B cell (primary cell): ENCODE measurements around the gene PLSCR3. TPM values are rescaled to one million over a fixed set of nuclear protein-coding genes. Genes with fewer than 3 reads are reported as not detected.

Experiments used
- ATAC-seq: fragments of 200-7000 bp; cut with Tn5 transposase; one replicate; pipeline ENCODE4 v1.10.0; 2021; ENCODE audit warnings: low read depth, mild to moderate bottlenecking, moderate number of reproducible peaks, moderate library complexity
- CTCF ChIA-PET: fragments of 350-600 bp; sonication (Branson Sonifier 250); formaldehyde crosslinking; loops from one replicate; lab custom pipeline; 2021; ENCODE audit warnings: antibody characterized with exemption, inconsistent platforms; lab: Charles Lee
- POLR2A ChIA-PET: fragments of 350-600 bp; sonication (Branson Sonifier 250); formaldehyde crosslinking; loops from one replicate; lab custom pipeline; 2021; ENCODE audit warnings: antibody characterized with exemption; lab: Charles Lee
- DNase-seq: peaks from one replicate; pipeline ENCODE4 v3.0.0; 2013
- H2AFZ ChIP-seq: 2 replicates; pipeline ENCODE4 v1.6.1; 2012; ENCODE audit warnings: mild to moderate bottlenecking, low read depth, low read length; ENCODE audit not compliant: insufficient read depth, poor library complexity, severe bottlenecking
- H3K27ac ChIP-seq, 2 donors: 1 replicate in 1 of 2; 2 replicates in 1 of 2; pipeline ENCODE4 v1.5.1; 2012 to 2013; ENCODE audit warnings: low read length in 2 of 2, mild to moderate bottlenecking in 2 of 2, moderate library complexity in 1 of 2
- H3K27me3 ChIP-seq, 4 experiments: fragments of 200-600 bp in 1 of 4; sonication (generic) in 1 of 4; replicated peaks in 1 of 4; 1 replicate in 2 of 4; 2 replicates in 2 of 4; pipeline versions ENCODE4 v1.6.1 to v1.7.0; 2013 to 2016; ENCODE audit warnings: low read length in 3 of 4, mild to moderate bottlenecking in 2 of 4, mixed read lengths in 1 of 4, moderate library complexity in 1 of 4; ENCODE audit not compliant: insufficient read depth in 4 of 4, control insufficient read depth in 3 of 4; ENCODE audit errors: control extremely low read depth in 1 of 4
- H3K36me3 ChIP-seq, 2 experiments: replicated peaks in 1 of 2; 1 replicate in 1 of 2; 2 replicates in 1 of 2; pipeline versions ENCODE4 v1.6.1 to v1.7.1; 2013; ENCODE audit warnings: low read length in 1 of 2; ENCODE audit not compliant: insufficient read depth in 2 of 2, control insufficient read depth in 1 of 2; ENCODE audit errors: control extremely low read depth in 1 of 2, extremely low read depth in 1 of 2
- H3K4me1 ChIP-seq, 2 donors: fragments of 200-600 bp in 1 of 2; sonication (generic) in 1 of 2; 1 replicate in 1 of 2; 2 replicates in 1 of 2; pipeline versions ENCODE4 v1.5.1 to v1.6.1; 2013 to 2017; ENCODE audit warnings: low read length in 2 of 2; ENCODE audit not compliant: control insufficient read depth in 2 of 2, insufficient read depth in 2 of 2
- H3K4me2 ChIP-seq: replicated peaks from 2 replicates; pipeline ENCODE3; 2012; ENCODE audit warnings: mild to moderate bottlenecking, low read depth, low read length; ENCODE audit not compliant: poor library complexity, severe bottlenecking
- H3K4me3 ChIP-seq, 5 experiments: fragments of 200-600 bp in 1 of 5; sonication (generic) in 1 of 5; 1 replicate in 3 of 5; 2 replicates in 2 of 5; pipeline versions ENCODE4 v1.5.1 to v1.7.0; 2011 to 2016; ENCODE audit warnings: low read length in 4 of 5, mild to moderate bottlenecking in 4 of 5, low read depth in 2 of 5, control low read depth in 1 of 5, moderate library complexity in 1 of 5; ENCODE audit not compliant: insufficient read depth in 1 of 5; ENCODE audit errors: control extremely low read depth in 1 of 5, extremely low read depth in 1 of 5
- H3K79me2 ChIP-seq: fragments of 200-600 bp; sonication (generic); one replicate; pipeline ENCODE4 v1.6.0; 2016; ENCODE audit warnings: low read length; ENCODE audit not compliant: control insufficient read depth, insufficient read depth
- H3K9ac ChIP-seq: fragments of 200-600 bp; sonication (generic); 2 replicates; pipeline ENCODE4 v1.6.1; 2017; ENCODE audit warnings: mild to moderate bottlenecking, low read length, moderate library complexity
- H3K9me3 ChIP-seq, 3 donors: one replicate each; pipeline versions ENCODE4 v1.6.1 to v1.7.1; 2013; ENCODE audit warnings: low read length in 2 of 3; ENCODE audit not compliant: control insufficient read depth in 2 of 3, insufficient read depth in 1 of 3; ENCODE audit errors: control extremely low read depth in 1 of 3
- H4K20me1 ChIP-seq: 2 replicates; pipeline ENCODE4 v1.6.0; 2012; ENCODE audit warnings: mild to moderate bottlenecking, low read length; ENCODE audit not compliant: insufficient read depth, control insufficient read depth, poor library complexity, severe bottlenecking
- H3K27ac Mint-ChIP-seq: one replicate; pipeline ENCODE4 v1.8.0; 2021; ENCODE audit warnings: mixed read lengths
- H3K27me3 Mint-ChIP-seq: one replicate; pipeline ENCODE4 v1.8.0; 2021; ENCODE audit warnings: mixed read lengths
- H3K4me1 Mint-ChIP-seq: one replicate; pipeline ENCODE4 v1.8.0; 2021; ENCODE audit warnings: mixed read lengths
- H3K4me3 Mint-ChIP-seq: one replicate; pipeline ENCODE4 v1.8.0; 2021; ENCODE audit warnings: mixed read lengths
- H3K9me3 Mint-ChIP-seq: one replicate; pipeline ENCODE4 v1.8.0; 2022; ENCODE audit warnings: mixed read lengths; ENCODE audit not compliant: insufficient read depth
- CTCF ChIP-seq: fragments of 200-600 bp; IDR thresholded peaks from one replicate; pipeline ENCODE4 v1.8.0; 2022; ENCODE audit warnings: antibody characterized with exemption, mild to moderate bottlenecking
- EZH2 ChIP-seq: IDR thresholded peaks from 2 replicates; pipeline ENCODE4 v1.6.1; 2012; ENCODE audit warnings: borderline replicate concordance, low read depth, mild to moderate bottlenecking, moderate library complexity, low read length; ENCODE audit not compliant: insufficient read depth, poor library complexity, severe bottlenecking
- WGBS: methylation state at CpG from one replicate; pipeline ENCODE4 v1.1.5; 2013; ENCODE audit warnings: missing lambda C conversion rate; ENCODE audit not compliant: insufficient coverage; 5-methylcytosine and 5-hydroxymethylcytosine counted together
- intact Hi-C: fragments of 100-400 bp; cut with micrococcal nuclease; formaldehyde crosslinking; loops from one replicate; pipeline ENCODE4 v1.10.0; 2022
- polyA plus RNA-seq: library from polyadenylated mRNA; depleted of rRNA; stranded (reverse); fragments of >200 nt; gene quantifications from 2 replicates; pipeline ENCODE4 v1.2.3, GENCODE V29; 2012
- total RNA-seq, 2 donors: library from RNA; stranded (reverse); fragments of 120-200 nt in 1 of 2; gene quantifications; 1 replicate in 1 of 2; 2 replicates in 1 of 2; pipeline versions ENCODE4 v1.2.3 to v1.2.4, GENCODE V29; 2013 to 2022

Gene PLSCR3
- total and polyA plus RNA-seq, 2 donors (not counting 1 experiment from before 2014, with no cell fraction given), result 31.6 to 122 TPM

- Histone ChIP-seq H4K20me1 (peaks cover 37% of the 10 kb centered on the region), H3K4me3 (no peak overlapping the region), H3K79me2 (peaks cover 19% of the 10 kb centered on the region), H3K9me3 (peaks cover 0 to 38% (median 0%) of the 10 kb centered on the region in 3 donors), H3K4me1 (peaks cover 60 to 67% of the 10 kb centered on the region in 2 donors), H2AFZ (no peak overlapping the region), H3K36me3 (no peaks in the 10 kb centered on the region), H3K4me2 (no peak overlapping the region), H3K9ac (no peak overlapping the region), H3K27me3 (peaks cover 0 to 92% (median 62%) of the 10 kb centered on the region in 4 experiments), H3K27ac (no peak overlapping the region)
- ATAC-seq, result no peak
- Mint-ChIP-seq H3K27ac (no peak overlapping the region), H3K4me3 (no peak overlapping the region), H3K27me3 (peaks cover 73% of the 10 kb centered on the region), H3K9me3 (no peaks in the 10 kb centered on the region), H3K4me1 (peaks cover 48% of the 10 kb centered on the region)
- TF ChIP-seq CTCF (no peak), EZH2 (no peak)
- WGBS, result 100% methylated on average over 2 of the region's 2 CpGs
- DNase-seq, result no peak
- ChIA-PET CTCF (interaction anchor here (1.2 to 3.6 kb wide), 3 partner anchors 12 to 118 kb away, joined by 4 to 15 read pairs (median 5); no protein-coding TSS in a partner anchor), POLR2A (interaction anchor here (0.7 kb wide), 1 partner anchor 42 kb away, joined by 3 read pairs; the partner anchor contains the start of gene POLR2A)
- intact Hi-C loops, result no loop called here
These were observed 47.8 kb upstream of the PLSCR3 start for GRCh38 chr17:7442142-7442541.

DNA sequence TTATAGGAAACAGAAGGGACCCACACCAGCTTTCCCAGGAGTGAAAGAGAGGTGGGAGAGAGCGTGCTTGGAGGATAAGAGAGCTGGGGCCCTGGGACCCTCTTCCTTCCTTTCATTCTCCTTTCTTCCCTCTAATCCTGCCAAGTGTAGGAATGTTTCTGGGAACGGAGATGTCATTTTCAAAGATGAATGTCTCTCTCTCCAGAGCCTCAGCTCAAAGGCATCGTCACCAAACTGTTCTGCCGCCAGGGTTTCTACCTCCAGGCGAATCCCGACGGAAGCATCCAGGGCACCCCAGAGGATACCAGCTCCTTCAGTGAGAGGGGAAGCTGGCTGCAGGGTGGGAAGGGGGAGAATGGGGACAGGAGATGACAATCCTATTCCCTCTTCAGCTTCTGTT, 46.9 kb upstream of the PLSCR3 start:
- CTCF ChIA-PET, result interaction anchor here (0.6 to 3.6 kb wide), 6 partner anchors 12 to 246 kb away, joined by 3 to 15 read pairs (median 4); partner anchors contain the start of genes SPEM3 and TP53
- Histone ChIP-seq H3K36me3 (no peaks in the 10 kb centered on the region), H3K27me3 (peaks cover 0 to 83% (median 54%) of the 10 kb centered on the region in 4 experiments), H3K4me1 (peaks cover 63 to 65% of the 10 kb centered on the region in 2 donors), H3K27ac (no peak overlapping the region), H4K20me1 (peaks cover 46% of the 10 kb centered on the region), H3K4me3 (no peak overlapping the region), H3K9ac (no peak overlapping the region), H3K9me3 (peaks cover 0 to 43% (median 0%) of the 10 kb centered on the region in 3 donors), H3K4me2 (no peak overlapping the region), H3K79me2 (peaks cover 24% of the 10 kb centered on the region), H2AFZ (no peak overlapping the region)
- POLR2A ChIA-PET, result interaction anchor here (0.6 to 1.8 kb wide), 6 partner anchors 32 to 134 kb away, joined by 3 to 10 read pairs (median 8); partner anchors contain the start of genes POLR2A and ZBTB4
- Mint-ChIP-seq H3K4me3 (no peak overlapping the region), H3K9me3 (no peaks in the 10 kb centered on the region), H3K27me3 (peaks cover 70% of the 10 kb centered on the region), H3K4me1 (peaks cover 52% of the 10 kb centered on the region), H3K27ac (no peak overlapping the region)
- TF ChIP-seq EZH2, result no peak
- TF ChIP-seq CTCF, result no peak
- no peak for ATAC-seq
- intact Hi-C loops, result no loop called here
- DNase-seq, result no peak
- WGBS, result no CpG with 5 or more reads among the region's 7 CpGs
